Neural cell (in vitro differentiated cells): ENCODE results near the gene BABAM2.
"Not testable (repeated sequence)": the region's sequence is repeated elsewhere in the genome, so short reads cannot be mapped to it uniquely, and the experiment has no call there.

Experiments
- EP300 ChIP-seq: fragments of 450-650 bp; conservative IDR thresholded peaks from 2 replicates; pipeline ENCODE4 v1.6.1; 2014; ENCODE audit warnings: antibody characterized with exemption, mild to moderate bottlenecking, moderate library complexity; ENCODE audit not compliant: poor library complexity, severe bottlenecking
- EZH2 ChIP-seq: fragments of 200-600, 300-800 bp; shearing (Covaris generic), sonication (generic); IDR thresholded peaks from 2 replicates; pipeline ENCODE4 v1.6.1; 2014; ENCODE audit warnings: antibody characterized with exemption, low read length, borderline replicate concordance, mild to moderate bottlenecking; ENCODE audit not compliant: insufficient read depth, poor library complexity, severe bottlenecking
- MXI1 ChIP-seq: fragments of 450-650 bp; conservative IDR thresholded peaks from 2 replicates; pipeline ENCODE4 v1.6.1; 2014; ENCODE audit warnings: antibody characterized with exemption, mild to moderate bottlenecking; ENCODE audit not compliant: poor library complexity, severe bottlenecking
- POLR2AphosphoS5 ChIP-seq: IDR thresholded peaks from 2 replicates; pipeline ENCODE4 v1.6.1; 2012
- RAD21 ChIP-seq: fragments of 450-650 bp; conservative IDR thresholded peaks from 2 replicates; pipeline ENCODE4 v1.6.1; 2014; ENCODE audit warnings: antibody characterized with exemption, mild to moderate bottlenecking, moderate library complexity
- SMC3 ChIP-seq: fragments of 450-650 bp; conservative IDR thresholded peaks from 2 replicates; pipeline ENCODE4 v1.6.1; 2014; ENCODE audit warnings: antibody characterized with exemption, mild to moderate bottlenecking, moderate library complexity; ENCODE audit not compliant: poor library complexity
- TAF1 ChIP-seq: IDR thresholded peaks from 2 replicates; pipeline ENCODE4 v1.6.1; 2012; ENCODE audit warnings: low read depth
- TF ChIP-seq, protein P1 (sequence below): fragments of 450-650 bp; IDR thresholded peaks from 2 replicates; pipeline ENCODE4 v1.5.1; 2014; ENCODE audit warnings: antibody characterized with exemption, mild to moderate bottlenecking, moderate library complexity; ENCODE audit not compliant: poor library complexity, severe bottlenecking
- TF ChIP-seq, protein P2 (sequence below): IDR thresholded peaks from 2 replicates; pipeline ENCODE4 v1.6.1; 2012; ENCODE audit warnings: borderline replicate concordance

GRCh38 chr2:28019521-28019920 is 129.0 kb downstream of the BABAM2 start:
- TF ChIP-seq, protein P1, sequence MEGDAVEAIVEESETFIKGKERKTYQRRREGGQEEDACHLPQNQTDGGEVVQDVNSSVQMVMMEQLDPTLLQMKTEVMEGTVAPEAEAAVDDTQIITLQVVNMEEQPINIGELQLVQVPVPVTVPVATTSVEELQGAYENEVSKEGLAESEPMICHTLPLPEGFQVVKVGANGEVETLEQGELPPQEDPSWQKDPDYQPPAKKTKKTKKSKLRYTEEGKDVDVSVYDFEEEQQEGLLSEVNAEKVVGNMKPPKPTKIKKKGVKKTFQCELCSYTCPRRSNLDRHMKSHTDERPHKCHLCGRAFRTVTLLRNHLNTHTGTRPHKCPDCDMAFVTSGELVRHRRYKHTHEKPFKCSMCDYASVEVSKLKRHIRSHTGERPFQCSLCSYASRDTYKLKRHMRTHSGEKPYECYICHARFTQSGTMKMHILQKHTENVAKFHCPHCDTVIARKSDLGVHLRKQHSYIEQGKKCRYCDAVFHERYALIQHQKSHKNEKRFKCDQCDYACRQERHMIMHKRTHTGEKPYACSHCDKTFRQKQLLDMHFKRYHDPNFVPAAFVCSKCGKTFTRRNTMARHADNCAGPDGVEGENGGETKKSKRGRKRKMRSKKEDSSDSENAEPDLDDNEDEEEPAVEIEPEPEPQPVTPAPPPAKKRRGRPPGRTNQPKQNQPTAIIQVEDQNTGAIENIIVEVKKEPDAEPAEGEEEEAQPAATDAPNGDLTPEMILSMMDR = not testable (repeated sequence)
- not testable (repeated sequence) for TF ChIP-seq EP300, POLR2AphosphoS5, EZH2, RAD21, TAF1, MXI1, SMC3
- TF ChIP-seq, protein P2, sequence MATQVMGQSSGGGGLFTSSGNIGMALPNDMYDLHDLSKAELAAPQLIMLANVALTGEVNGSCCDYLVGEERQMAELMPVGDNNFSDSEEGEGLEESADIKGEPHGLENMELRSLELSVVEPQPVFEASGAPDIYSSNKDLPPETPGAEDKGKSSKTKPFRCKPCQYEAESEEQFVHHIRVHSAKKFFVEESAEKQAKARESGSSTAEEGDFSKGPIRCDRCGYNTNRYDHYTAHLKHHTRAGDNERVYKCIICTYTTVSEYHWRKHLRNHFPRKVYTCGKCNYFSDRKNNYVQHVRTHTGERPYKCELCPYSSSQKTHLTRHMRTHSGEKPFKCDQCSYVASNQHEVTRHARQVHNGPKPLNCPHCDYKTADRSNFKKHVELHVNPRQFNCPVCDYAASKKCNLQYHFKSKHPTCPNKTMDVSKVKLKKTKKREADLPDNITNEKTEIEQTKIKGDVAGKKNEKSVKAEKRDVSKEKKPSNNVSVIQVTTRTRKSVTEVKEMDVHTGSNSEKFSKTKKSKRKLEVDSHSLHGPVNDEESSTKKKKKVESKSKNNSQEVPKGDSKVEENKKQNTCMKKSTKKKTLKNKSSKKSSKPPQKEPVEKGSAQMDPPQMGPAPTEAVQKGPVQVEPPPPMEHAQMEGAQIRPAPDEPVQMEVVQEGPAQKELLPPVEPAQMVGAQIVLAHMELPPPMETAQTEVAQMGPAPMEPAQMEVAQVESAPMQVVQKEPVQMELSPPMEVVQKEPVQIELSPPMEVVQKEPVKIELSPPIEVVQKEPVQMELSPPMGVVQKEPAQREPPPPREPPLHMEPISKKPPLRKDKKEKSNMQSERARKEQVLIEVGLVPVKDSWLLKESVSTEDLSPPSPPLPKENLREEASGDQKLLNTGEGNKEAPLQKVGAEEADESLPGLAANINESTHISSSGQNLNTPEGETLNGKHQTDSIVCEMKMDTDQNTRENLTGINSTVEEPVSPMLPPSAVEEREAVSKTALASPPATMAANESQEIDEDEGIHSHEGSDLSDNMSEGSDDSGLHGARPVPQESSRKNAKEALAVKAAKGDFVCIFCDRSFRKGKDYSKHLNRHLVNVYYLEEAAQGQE = not testable (repeated sequence)
